Measurements from ENCODE around the gene LAMA3.

Gene LAMA3

DNA sequence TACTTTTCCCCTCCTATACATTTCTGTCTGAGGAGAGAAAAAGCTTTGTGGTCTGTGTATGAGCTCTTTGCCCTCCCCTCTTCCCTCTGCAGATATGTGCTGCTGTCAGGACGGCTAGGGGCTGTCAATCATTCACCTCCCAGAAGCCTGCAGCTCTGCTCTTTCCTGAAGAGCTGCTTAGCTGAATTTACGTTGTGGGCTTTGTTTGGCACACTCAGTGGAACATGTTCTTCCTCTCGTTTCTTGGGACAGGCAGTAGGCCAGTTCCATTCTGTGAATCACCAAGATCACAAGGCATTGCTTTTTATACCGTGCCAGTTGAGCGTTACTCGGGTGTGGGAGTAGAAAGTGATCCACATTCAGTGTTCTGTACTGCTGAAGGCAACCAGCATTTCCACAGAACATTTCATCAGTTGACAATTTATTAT is 136.7 kb downstream of the LAMA3 start:
- Histone ChIP-seq H3K36me3 (peaks cover 4% of the 10 kb centered on the region; the same call in 1 of the 2 replicates), H3K27me3 (ENCODE audit: insufficient read depth, low read depth, severe bottlenecking) (no peaks in the 10 kb centered on the region), H3K27ac (no peak overlapping the region), H3K4me3 (ENCODE audit: low read depth, low read length) (no peak overlapping the region), H3K9me3 (ENCODE audit: severe bottlenecking) (no peaks in the 10 kb centered on the region)
- TF ChIP-seq, protein P1, sequence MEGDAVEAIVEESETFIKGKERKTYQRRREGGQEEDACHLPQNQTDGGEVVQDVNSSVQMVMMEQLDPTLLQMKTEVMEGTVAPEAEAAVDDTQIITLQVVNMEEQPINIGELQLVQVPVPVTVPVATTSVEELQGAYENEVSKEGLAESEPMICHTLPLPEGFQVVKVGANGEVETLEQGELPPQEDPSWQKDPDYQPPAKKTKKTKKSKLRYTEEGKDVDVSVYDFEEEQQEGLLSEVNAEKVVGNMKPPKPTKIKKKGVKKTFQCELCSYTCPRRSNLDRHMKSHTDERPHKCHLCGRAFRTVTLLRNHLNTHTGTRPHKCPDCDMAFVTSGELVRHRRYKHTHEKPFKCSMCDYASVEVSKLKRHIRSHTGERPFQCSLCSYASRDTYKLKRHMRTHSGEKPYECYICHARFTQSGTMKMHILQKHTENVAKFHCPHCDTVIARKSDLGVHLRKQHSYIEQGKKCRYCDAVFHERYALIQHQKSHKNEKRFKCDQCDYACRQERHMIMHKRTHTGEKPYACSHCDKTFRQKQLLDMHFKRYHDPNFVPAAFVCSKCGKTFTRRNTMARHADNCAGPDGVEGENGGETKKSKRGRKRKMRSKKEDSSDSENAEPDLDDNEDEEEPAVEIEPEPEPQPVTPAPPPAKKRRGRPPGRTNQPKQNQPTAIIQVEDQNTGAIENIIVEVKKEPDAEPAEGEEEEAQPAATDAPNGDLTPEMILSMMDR (IDR thresholded peaks at IDR 0.05; ENCODE audit: low read depth, low read length) = no peak
- DNase-seq = no peak

DNA sequence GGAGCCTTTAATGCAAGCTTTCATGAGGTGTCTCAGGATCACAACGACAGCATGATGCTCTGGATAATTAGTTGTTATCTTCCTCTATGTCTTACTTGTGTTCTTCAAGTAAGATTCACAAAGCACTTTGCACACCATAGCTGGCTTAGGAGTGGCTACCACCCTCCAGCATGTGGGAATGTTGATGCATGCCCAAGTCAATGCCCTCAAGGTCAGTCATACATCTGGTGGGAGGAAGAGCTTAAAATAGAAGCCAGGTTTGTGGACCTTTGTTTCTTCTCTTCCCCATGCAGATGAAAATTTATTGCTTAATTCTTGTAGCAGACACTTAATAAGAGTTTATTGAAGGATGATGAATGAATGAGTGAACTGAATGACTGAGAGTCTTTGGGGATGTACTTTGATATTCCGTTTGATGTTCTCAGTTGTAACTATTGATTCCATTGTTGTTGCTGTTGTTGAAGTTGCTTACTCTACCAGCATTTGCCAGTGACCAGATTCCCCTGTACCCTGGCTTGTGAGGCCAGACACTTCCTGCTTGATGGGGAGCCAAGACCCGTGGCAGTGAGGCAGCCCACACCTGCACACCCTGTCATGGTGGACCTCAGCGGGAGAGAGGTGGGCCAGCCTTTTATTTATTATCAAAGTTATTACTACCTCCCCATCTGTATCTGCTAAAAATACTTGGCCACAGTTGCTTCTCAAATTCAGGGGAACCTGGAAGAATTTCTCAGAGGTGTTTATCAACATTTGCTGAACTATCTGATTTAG is 137.8 kb downstream of the LAMA3 start:
- DNase-seq = no peak
- TF ChIP-seq, protein P1 (IDR thresholded peaks at IDR 0.05; ENCODE audit: low read depth, low read length) = no peak
- Histone ChIP-seq H3K36me3 (peaks cover 4% of the 10 kb centered on the region; the same call in 1 of the 2 replicates), H3K27me3 (ENCODE audit: insufficient read depth, low read depth, severe bottlenecking) (no peaks in the 10 kb centered on the region), H3K9me3 (ENCODE audit: severe bottlenecking) (no peaks in the 10 kb centered on the region), H3K27ac (no peak overlapping the region), H3K4me3 (ENCODE audit: low read depth, low read length) (no peak overlapping the region)

DNA sequence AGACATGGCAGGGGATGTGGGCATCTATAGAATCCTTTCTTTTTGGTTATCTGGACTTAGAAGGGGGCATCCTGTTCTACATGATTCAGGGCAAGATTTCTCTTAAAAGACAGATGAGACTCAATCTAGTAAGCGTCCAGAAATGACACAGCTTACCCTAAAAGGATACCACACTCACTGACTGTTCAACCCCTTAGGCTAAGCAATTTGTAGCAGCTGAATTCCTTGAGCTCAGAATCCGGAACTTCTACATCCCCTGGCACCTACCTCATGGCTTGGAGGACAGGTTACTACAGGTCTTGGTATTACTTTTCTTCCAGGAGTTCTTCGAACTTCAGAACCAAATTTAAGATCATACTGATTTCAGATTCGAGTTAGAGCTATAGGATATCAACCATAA is 138.4 kb downstream of the LAMA3 start:
- TF ChIP-seq, protein P1 (IDR thresholded peaks at IDR 0.05; ENCODE audit: low read depth, low read length) = no peak
- H3K27me3 ChIP-seq (ENCODE audit: insufficient read depth, low read depth, severe bottlenecking) = no peaks in the 10 kb centered on the region
- no peak overlapping the region for H3K4me3 ChIP-seq (ENCODE audit: low read depth, low read length)
- no peak overlapping the region for H3K27ac ChIP-seq
- DNase-seq = no peak
- peaks cover 4% of the 10 kb centered on the region; the same call in 1 of the 2 replicates for H3K36me3 ChIP-seq
- H3K9me3 ChIP-seq (ENCODE audit: severe bottlenecking) = no peaks in the 10 kb centered on the region

DNA sequence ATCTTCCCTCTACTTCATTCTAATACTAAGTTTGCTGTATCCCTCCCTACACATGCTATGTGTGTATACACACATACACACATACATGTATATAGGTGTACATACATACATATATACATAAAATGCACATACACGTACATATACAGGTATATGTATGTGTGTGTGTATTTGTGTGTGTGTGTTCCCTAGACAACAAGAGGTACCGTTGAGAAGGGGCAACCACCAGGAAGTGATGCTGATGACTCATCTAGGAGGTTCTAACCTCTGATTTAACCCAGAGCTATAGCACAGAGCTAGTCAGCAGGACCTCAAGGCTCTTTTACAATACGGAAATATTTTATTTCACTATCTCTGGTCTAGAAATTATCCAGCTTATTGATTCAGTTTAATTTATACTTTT is 139.2 kb downstream of the LAMA3 start:
- Histone ChIP-seq H3K9me3 (ENCODE audit: severe bottlenecking) (no peaks in the 10 kb centered on the region), H3K4me3 (ENCODE audit: low read depth, low read length) (no peak overlapping the region), H3K27me3 (ENCODE audit: insufficient read depth, low read depth, severe bottlenecking) (no peaks in the 10 kb centered on the region), H3K36me3 (peaks cover 4% of the 10 kb centered on the region; the same call in 1 of the 2 replicates), H3K27ac (no peak overlapping the region)
- no peak for DNase-seq
- TF ChIP-seq, protein P1 (IDR thresholded peaks at IDR 0.05; ENCODE audit: low read depth, low read length) = no peak

DNA sequence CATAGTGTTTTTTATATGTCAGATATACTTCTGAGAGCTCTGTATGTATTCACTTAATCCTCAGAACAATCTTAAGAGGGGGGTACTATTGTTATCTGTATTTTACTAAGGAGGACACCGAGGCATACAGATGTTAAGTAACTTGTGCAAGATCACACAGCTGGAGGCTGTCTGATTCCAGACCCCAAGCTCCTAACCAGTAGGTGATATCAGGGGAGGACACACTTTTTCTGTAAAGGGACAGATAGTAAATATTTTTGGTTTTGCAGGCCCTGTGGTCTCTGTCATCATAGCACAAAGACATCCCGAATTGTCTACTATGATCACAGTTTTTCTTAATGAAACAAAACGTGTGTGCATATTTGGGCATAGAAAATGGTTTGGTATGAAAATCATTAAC is 143.7 kb downstream of the LAMA3 start:
- TF ChIP-seq, protein P1 (IDR thresholded peaks at IDR 0.05; ENCODE audit: low read depth, low read length) = no peak
- Histone ChIP-seq H3K27me3 (ENCODE audit: insufficient read depth, low read depth, severe bottlenecking) (no peaks in the 10 kb centered on the region), H3K36me3 (no peaks in the 10 kb centered on the region), H3K27ac (no peak overlapping the region), H3K9me3 (ENCODE audit: severe bottlenecking) (no peaks in the 10 kb centered on the region), H3K4me3 (ENCODE audit: low read depth, low read length) (no peak overlapping the region)
- no peak for DNase-seq

DNA sequence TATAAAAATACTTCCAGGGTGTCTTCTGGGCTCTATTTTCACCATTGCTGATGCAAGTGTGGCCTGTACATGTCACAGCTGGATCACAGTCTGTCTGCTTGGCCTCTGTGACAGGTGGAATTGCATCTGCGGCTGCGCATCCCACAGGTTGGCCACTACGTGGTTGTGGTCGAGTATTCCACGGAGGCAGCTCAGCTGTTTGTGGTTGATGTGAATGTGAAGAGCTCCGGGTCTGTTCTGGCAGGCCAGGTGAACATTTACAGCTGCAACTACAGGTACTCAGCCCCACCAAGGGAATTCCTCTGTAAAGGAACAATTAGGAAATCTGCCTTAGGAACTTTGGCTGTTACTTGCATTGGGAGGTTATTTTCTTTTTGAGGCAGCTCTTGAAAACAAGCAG is 144.5 kb downstream of the LAMA3 start:
- TF ChIP-seq, protein P1 (IDR thresholded peaks at IDR 0.05; ENCODE audit: low read depth, low read length) = no peak
- no peak for DNase-seq
- Histone ChIP-seq H3K36me3 (no peaks in the 10 kb centered on the region), H3K27me3 (ENCODE audit: insufficient read depth, low read depth, severe bottlenecking) (no peaks in the 10 kb centered on the region), H3K9me3 (ENCODE audit: severe bottlenecking) (no peaks in the 10 kb centered on the region), H3K4me3 (ENCODE audit: low read depth, low read length) (no peak overlapping the region), H3K27ac (no peak overlapping the region)

Data from WERI-Rb-1 (cell line).